ENCODE measurements around the gene ZBTB7C.

DNA sequence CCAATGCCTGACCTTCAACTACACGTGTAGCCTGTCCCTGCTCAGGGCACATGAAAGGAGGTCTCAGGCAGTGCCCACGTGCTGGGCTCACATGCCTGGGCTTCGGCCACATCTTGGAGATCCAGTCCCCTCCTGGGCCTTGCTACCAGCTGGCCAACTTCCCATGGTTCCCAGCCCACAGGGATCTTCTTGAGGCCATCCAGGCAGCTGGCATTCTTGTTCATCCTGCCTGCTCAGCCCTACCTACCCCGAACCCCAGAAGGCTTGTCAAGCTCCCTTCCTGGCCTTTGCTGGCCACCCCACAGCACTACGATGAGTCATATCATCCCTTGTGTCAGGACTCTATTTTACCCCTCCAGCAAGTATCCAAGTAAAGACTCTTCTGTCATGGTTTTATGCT lies 97.1 kb downstream of the ZBTB7C start:
- TF ChIP-seq, protein P1, sequence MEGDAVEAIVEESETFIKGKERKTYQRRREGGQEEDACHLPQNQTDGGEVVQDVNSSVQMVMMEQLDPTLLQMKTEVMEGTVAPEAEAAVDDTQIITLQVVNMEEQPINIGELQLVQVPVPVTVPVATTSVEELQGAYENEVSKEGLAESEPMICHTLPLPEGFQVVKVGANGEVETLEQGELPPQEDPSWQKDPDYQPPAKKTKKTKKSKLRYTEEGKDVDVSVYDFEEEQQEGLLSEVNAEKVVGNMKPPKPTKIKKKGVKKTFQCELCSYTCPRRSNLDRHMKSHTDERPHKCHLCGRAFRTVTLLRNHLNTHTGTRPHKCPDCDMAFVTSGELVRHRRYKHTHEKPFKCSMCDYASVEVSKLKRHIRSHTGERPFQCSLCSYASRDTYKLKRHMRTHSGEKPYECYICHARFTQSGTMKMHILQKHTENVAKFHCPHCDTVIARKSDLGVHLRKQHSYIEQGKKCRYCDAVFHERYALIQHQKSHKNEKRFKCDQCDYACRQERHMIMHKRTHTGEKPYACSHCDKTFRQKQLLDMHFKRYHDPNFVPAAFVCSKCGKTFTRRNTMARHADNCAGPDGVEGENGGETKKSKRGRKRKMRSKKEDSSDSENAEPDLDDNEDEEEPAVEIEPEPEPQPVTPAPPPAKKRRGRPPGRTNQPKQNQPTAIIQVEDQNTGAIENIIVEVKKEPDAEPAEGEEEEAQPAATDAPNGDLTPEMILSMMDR (conservative IDR thresholded peaks at IDR 0.05 in 1 of 2, IDR thresholded peaks at IDR 0.05 in 1 of 2; ENCODE audit: extremely low read depth in 1 of 2, insufficient read depth in 1 of 2, low read depth in 1 of 2, low read length in 2 of 2): no peak
- no peak for TF ChIP-seq EZH2 (IDR thresholded peaks at IDR 0.05; ENCODE audit: borderline replicate concordance, low read length)

Measured in mammary epithelial cell (primary cell).